ENCODE measurements around the gene PHLDB3. TPM values are rescaled to one million over a fixed set of nuclear protein-coding genes. Genes with fewer than 3 reads are reported as not detected.
"Not testable (repeated sequence)": the region's sequence is repeated elsewhere in the genome, so short reads cannot be mapped to it uniquely, and the experiment has no call there.

The PHLDB3 gene
- polyA plus RNA-seq, 3 donors from 2014 or later: 0.51 to 3.2 (median 1.3) TPM

DNA sequence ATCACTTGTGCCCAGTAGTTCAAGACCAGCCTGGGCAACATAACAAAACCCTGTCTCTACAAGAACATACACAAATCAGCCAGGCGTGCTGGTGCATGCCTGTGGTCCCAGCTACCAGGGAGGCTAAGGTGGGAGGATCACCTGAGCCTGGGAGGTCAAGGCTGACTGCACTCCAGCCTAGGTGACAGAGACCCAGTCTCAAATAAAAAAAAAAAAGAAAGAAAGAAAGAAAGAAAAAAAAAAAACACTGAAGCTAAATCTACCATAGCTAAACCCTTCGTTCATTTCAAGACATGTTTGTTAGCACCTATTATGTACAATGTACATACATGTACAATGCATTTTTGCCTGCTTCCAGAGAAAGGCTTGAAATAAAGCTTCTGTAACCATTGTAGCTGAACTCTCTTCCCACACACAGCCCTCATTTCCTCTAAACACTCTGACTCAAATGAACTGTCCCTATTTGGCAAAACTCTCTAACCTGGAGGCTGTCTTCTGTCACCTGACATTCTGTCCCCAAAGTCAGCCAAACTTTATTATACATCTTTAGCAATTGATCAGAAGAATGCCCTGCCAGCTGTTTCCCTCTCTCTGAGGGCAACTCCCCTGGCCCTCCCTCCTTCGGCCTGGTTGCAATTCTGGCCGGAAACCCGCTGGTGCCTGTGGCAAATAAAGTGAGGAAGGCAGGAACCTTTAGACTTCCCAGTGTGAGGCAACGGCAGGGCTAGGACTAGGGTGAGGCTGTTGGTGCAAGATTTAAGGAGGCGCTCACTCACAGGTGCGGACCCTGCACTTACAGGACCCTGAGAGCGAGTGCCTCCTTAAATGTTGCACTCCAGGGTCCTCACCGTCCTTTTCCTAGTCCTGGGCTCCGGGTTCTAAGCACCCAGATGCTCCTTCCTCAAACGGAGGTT lies 20.6 kb upstream of the PHLDB3 start:
- Mint-ChIP-seq H3K4me3 (peak overlapping the region; percentile 72 to 93 (median 80)), H3K36me3 (peaks cover 0 to 4% (median 3%) of the 10 kb centered on the region in 3 donors), H3K27ac (peak overlapping the region; percentile 54 to 94 (median 88)), H3K4me1 (peaks cover 27 to 47% of the 10 kb centered on the region in 2 donors), H3K27me3 (ENCODE audit: low read depth in 3 of 3) (peaks cover 0 to 2% (median 0%) of the 10 kb centered on the region in 3 donors), H3K9me3 (no peaks in the 10 kb centered on the region)
- DNase-seq: peak in 2 of 3 donors; percentile 21 to 30

DNA sequence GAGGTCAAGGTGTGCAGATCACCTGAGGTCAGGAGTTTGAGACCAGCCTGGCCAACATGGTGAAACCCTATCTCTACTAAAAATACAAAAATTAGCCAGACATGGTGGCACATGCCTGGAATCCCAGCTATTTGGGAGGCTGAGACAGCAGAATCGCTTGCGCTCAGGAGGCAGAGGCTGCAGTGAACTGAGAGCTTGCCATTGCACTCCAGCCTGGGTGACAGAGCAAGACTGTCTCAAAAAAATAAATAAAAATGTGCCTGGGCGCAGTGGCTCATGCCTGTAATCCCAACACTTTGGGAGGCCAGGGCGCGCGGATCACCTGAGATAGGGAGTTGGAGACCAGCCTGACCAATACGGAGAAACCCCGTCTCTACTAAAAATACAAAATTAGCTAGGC lies 19.1 kb upstream of the PHLDB3 start:
- not testable (repeated sequence) for H3K27me3 Mint-ChIP-seq (ENCODE audit: low read depth in 3 of 3); H3K36me3 Mint-ChIP-seq; DNase-seq; H3K4me3 Mint-ChIP-seq; H3K27ac Mint-ChIP-seq; H3K9me3 Mint-ChIP-seq
- H3K4me1 Mint-ChIP-seq: peaks cover 32 to 53% of the 10 kb centered on the region in 2 donors

DNA sequence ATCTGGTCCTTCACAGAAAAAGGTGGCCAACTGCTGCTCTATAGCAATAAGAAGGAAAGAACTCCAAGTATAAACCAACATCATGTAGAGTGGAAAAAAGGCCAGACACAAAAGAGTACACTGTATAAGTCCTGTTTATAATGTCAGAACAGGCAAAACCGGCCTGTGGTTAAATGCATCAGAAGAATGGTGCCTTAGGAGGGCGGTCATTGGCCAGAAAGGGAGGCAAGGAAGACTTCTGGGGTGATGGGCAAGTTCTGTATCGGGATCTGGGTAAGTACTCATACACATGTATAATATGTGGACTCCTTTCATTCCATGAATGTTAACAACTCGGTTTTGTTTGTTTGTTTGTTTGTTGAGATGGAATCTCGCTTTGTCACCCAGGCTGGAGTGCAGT lies 18.4 kb upstream of the PHLDB3 start:
- H3K4me3 Mint-ChIP-seq: peak overlapping the region in 1 of 5 donors; percentile 29
- peaks cover 4 to 8% (median 7%) of the 10 kb centered on the region in 3 donors for H3K36me3 Mint-ChIP-seq
- H3K9me3 Mint-ChIP-seq: no peaks in the 10 kb centered on the region
- peaks cover 0 to 2% (median 0%) of the 10 kb centered on the region in 3 donors for H3K27me3 Mint-ChIP-seq (ENCODE audit: low read depth in 3 of 3)
- DNase-seq: no peak
- peaks cover 32 to 49% of the 10 kb centered on the region in 2 donors for H3K4me1 Mint-ChIP-seq
- H3K27ac Mint-ChIP-seq: peak overlapping the region in 3 of 6 donors; percentile 35 to 79 (median 54)

DNA sequence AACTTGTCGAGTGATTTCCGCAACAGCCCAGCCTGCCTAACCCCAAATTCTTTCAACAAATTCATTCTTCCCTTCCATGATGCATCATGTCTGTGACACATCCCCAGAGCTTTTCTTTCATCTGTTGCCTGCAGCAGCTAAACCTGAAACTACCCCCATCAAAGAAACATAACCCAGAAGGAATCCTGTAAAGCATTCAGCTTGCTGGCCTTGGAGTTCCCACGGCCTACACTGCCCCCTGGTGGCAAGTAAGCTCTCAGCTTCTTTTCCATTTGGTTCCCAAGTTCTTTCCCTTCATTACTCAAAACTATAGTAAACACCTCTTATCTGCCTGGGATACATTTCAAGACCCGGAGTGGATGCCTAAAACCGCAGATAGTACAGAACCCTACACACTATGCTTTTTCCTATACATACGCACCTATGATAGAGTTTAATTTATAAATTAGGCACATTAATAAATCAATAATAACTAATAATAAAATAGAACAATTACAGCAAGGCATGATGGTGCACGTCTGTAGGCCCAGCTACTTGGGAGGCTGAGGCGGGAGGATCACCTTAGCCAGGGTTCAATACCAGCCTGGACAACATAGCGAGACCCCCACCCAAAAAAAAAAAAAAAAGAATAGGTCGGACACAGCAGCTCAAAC lies 15.0 kb upstream of the PHLDB3 start:
- no peak overlapping the region for H3K4me3 Mint-ChIP-seq
- peak; percentile 62 to 74 (median 70) for DNase-seq
- H3K9me3 Mint-ChIP-seq: no peaks in the 10 kb centered on the region
- peaks cover 10 to 18% of the 10 kb centered on the region in 2 donors for H3K4me1 Mint-ChIP-seq
- H3K36me3 Mint-ChIP-seq: peaks cover 4 to 10% (median 8%) of the 10 kb centered on the region in 3 donors
- H3K27me3 Mint-ChIP-seq (ENCODE audit: low read depth in 3 of 3): peaks cover 0 to 1% (median 0%) of the 10 kb centered on the region in 3 donors
- peak overlapping the region in 3 of 6 donors; percentile 4 to 68 (median 59) for H3K27ac Mint-ChIP-seq

- no peaks in the 10 kb centered on the region for H3K9me3 Mint-ChIP-seq
Observed at GRCh38 chr19:43518051-43518450, 13.5 kb upstream of the PHLDB3 start.

GRCh38 chr19:43512399-43512798 lies 7.9 kb upstream of the PHLDB3 start:
- not testable (repeated sequence) for H3K9me3 Mint-ChIP-seq; DNase-seq; H3K4me3 Mint-ChIP-seq; H3K4me1 Mint-ChIP-seq; H3K27me3 Mint-ChIP-seq (ENCODE audit: low read depth in 3 of 3)
- peaks cover 9 to 28% (median 11%) of the 10 kb centered on the region in 3 donors for H3K36me3 Mint-ChIP-seq
- peak overlapping the region in 4 of 6 donors; percentile 0 to 58 (median 36) for H3K27ac Mint-ChIP-seq

More at GRCh38 chr19:43518051-43518450, 13.5 kb upstream of the PHLDB3 start:
- DNase-seq: no peak
- Mint-ChIP-seq H3K27ac (peak overlapping the region in 1 of 6 donors; percentile 64), H3K36me3 (peaks cover 7 to 10% (median 8%) of the 10 kb centered on the region in 3 donors), H3K4me3 (no peak overlapping the region), H3K4me1 (peaks cover 7 to 11% of the 10 kb centered on the region in 2 donors), H3K27me3 (ENCODE audit: low read depth in 3 of 3) (peaks cover 0 to 2% (median 0%) of the 10 kb centered on the region in 3 donors)

DNA sequence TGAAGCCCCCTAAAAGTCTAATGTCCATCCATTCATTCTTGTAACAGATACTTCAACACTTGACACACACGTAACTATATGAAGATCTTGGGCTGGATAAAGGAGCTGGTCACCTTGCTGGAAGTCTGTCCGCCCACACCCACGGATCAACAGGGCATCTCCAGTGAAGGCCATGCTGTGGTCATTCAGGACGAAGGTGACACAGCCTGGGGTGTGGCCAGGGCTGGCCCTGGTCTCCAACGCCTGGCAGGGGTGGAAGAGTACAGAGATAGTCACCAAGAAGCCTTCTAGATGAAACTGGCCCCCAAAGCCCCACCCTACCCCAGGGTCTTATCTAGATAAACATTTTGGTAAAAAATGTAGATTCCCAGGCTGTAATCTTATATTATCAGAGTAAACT lies 6.8 kb upstream of the PHLDB3 start:
- H3K27ac Mint-ChIP-seq: peak overlapping the region in 1 of 6 donors; percentile 26
- no peak for DNase-seq
- no peak overlapping the region for H3K4me3 Mint-ChIP-seq

DNA sequence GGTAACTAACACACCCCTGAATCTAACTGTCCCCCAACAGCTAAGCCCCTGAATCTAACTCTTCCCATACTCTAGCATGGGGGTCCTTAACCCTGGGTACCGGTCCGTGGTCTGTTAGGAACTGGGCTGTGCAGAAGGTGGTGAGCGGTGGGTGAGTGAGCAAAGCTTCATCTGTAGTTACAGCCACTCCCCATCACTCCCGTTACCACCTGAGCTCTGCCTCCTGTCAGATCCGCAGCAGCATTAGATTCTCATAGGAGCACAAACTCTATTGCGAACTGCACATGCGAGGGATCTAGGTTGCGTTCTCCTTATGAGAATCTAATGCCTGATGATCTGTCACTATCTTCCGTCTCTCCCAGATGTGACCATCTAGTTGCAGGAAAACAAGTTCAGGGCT lies 6.2 kb upstream of the PHLDB3 start:
- Mint-ChIP-seq H3K9me3 (no peaks in the 10 kb centered on the region), H3K36me3 (peaks cover 9 to 25% (median 11%) of the 10 kb centered on the region in 3 donors), H3K4me1 (peaks cover 0 to 1% of the 10 kb centered on the region in 2 donors), H3K27ac (no peak overlapping the region), H3K27me3 (ENCODE audit: low read depth in 3 of 3) (peaks cover 0 to 3% (median 2%) of the 10 kb centered on the region in 3 donors), H3K4me3 (no peak overlapping the region)
- no peak for DNase-seq

More for the DNA sequence above, 6.8 kb upstream of the PHLDB3 start:
- H3K27me3 Mint-ChIP-seq (ENCODE audit: low read depth in 3 of 3): peaks cover 0 to 3% (median 2%) of the 10 kb centered on the region in 3 donors
- peaks cover 9 to 28% (median 11%) of the 10 kb centered on the region in 3 donors for H3K36me3 Mint-ChIP-seq
- peaks cover 0 to 1% of the 10 kb centered on the region in 2 donors for H3K4me1 Mint-ChIP-seq
- H3K9me3 Mint-ChIP-seq: no peaks in the 10 kb centered on the region

DNA sequence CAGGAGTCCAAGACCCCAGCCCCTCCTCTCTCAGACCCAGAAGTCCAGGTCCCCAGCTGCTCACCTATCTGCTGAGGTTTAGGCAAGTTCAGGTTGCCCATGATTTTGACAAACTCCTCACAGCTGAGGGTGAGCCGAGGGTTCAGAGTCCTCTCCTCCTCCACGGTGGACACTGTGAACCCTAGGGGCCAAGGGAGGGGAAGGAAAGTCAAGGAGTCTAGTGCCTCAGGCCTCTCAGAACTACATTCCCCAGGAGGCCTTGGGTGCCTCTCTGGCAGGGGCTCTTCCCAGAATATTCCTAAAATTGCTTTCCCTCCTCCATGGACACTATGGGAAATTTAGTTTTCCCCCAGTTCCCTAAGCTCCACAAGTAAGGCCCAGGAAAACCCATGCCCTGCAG lies 3.3 kb upstream of the PHLDB3 start:
- no peak overlapping the region for H3K4me3 Mint-ChIP-seq
- H3K4me1 Mint-ChIP-seq: peaks cover 20 to 21% of the 10 kb centered on the region in 2 donors
- no peaks in the 10 kb centered on the region for H3K9me3 Mint-ChIP-seq
- peak overlapping the region in 1 of 6 donors; percentile 11 for H3K27ac Mint-ChIP-seq
- peaks cover 0 to 6% (median 3%) of the 10 kb centered on the region in 3 donors for H3K27me3 Mint-ChIP-seq (ENCODE audit: low read depth in 3 of 3)
- peaks cover 6 to 25% (median 11%) of the 10 kb centered on the region in 3 donors for H3K36me3 Mint-ChIP-seq
- no peak for DNase-seq

GRCh38 chr19:43506629-43507028 lies 2.1 kb upstream of the PHLDB3 start:
- Mint-ChIP-seq H3K36me3 (peaks cover 6 to 21% (median 11%) of the 10 kb centered on the region in 3 donors), H3K4me3 (no peak overlapping the region), H3K4me1 (peaks cover 22 to 26% of the 10 kb centered on the region in 2 donors), H3K27ac (peak overlapping the region in 3 of 6 donors; percentile 26 to 50 (median 35)), H3K9me3 (no peaks in the 10 kb centered on the region), H3K27me3 (ENCODE audit: low read depth in 3 of 3) (peaks cover 0 to 6% (median 3%) of the 10 kb centered on the region in 3 donors)
- DNase-seq: no peak

DNA sequence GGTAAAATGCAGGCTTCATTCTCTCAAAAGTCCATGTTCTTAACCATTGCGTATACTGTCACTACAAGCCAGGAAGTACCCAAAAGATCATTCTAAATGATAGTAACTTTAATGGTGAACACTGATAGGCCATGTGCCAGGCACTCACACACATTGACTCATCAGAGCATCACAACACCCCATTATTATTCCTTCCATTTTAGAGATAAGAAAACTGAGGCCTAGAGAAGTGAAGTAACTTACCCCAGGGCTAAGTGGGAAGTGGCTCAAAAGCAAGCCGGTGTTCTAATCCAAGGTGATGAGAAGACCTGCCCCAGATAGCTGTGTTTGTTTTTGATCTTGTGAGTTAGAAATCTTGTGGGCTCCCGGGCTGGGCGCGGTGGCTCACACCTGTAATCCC lies 1.4 kb upstream of the PHLDB3 start:
- Mint-ChIP-seq H3K9me3 (no peaks in the 10 kb centered on the region), H3K4me1 (peaks cover 22 to 26% of the 10 kb centered on the region in 2 donors), H3K27ac (peak overlapping the region; percentile 44 to 92 (median 57)), H3K27me3 (ENCODE audit: low read depth in 3 of 3) (peaks cover 0 to 6% (median 3%) of the 10 kb centered on the region in 3 donors), H3K4me3 (peak overlapping the region; percentile 3 to 47 (median 27)), H3K36me3 (peaks cover 7 to 16% (median 10%) of the 10 kb centered on the region in 3 donors)
- DNase-seq: no peak

DNA sequence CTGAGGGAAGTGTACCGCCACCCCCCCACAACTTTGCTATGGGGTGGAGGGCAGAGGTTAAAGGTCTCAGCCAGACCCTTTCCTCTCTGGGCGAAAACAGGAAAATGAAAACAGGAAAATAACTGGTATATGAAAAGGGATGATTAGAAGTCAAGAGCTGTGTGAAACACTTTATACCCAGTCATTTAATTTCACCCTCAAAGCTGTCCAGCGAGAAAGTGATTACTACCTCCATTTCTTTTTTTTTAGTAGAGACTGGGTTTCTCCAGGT lies 575 bp upstream of the PHLDB3 start:
- peaks cover 23 to 26% of the 10 kb centered on the region in 2 donors for H3K4me1 Mint-ChIP-seq
- peak overlapping the region; percentile 53 to 97 (median 63) for H3K4me3 Mint-ChIP-seq
- peak overlapping the region; percentile 64 to 92 (median 77) for H3K27ac Mint-ChIP-seq
- H3K27me3 Mint-ChIP-seq (ENCODE audit: low read depth in 3 of 3): peaks cover 0 to 8% (median 3%) of the 10 kb centered on the region in 3 donors
- H3K9me3 Mint-ChIP-seq: no peaks in the 10 kb centered on the region
- no peak for DNase-seq
- H3K36me3 Mint-ChIP-seq: peaks cover 9 to 12% (median 10%) of the 10 kb centered on the region in 3 donors

GRCh38 chr19:43503501-43504425 lies 783 bp downstream of the PHLDB3 start:
- peak; percentile 94 to 97 (median 95) for DNase-seq
- H3K27ac Mint-ChIP-seq: peak overlapping the region; percentile 81 to 95 (median 92)
- peak overlapping the region; percentile 86 to 98 (median 93) for H3K4me3 Mint-ChIP-seq
- H3K9me3 Mint-ChIP-seq: no peaks in the 10 kb centered on the region
- peaks cover 3 to 15% (median 6%) of the 10 kb centered on the region in 3 donors for H3K36me3 Mint-ChIP-seq
- peaks cover 0 to 8% (median 3%) of the 10 kb centered on the region in 3 donors for H3K27me3 Mint-ChIP-seq (ENCODE audit: low read depth in 3 of 3)
- peaks cover 23 to 26% of the 10 kb centered on the region in 2 donors for H3K4me1 Mint-ChIP-seq

Measured in immature natural killer cell (primary cell).